Suppressor macrophage treated with lipopolysaccharide for 4 hours (primary cell): ENCODE results near the gene TNKS1BP1.
"Not testable (repeated sequence)": the region's sequence is repeated elsewhere in the genome, so short reads cannot be mapped to it uniquely, and the experiment has no call there.

Experiments used
- DNase-seq: peaks from one replicate; pipeline ENCODE4 v3.0.0-alpha.2; 2020

TNKS1BP1 gene

GRCh38 chr11:57287884-57288283 is 36.9 kb downstream of the TNKS1BP1 start:
- DNase-seq = no peak

DNA sequence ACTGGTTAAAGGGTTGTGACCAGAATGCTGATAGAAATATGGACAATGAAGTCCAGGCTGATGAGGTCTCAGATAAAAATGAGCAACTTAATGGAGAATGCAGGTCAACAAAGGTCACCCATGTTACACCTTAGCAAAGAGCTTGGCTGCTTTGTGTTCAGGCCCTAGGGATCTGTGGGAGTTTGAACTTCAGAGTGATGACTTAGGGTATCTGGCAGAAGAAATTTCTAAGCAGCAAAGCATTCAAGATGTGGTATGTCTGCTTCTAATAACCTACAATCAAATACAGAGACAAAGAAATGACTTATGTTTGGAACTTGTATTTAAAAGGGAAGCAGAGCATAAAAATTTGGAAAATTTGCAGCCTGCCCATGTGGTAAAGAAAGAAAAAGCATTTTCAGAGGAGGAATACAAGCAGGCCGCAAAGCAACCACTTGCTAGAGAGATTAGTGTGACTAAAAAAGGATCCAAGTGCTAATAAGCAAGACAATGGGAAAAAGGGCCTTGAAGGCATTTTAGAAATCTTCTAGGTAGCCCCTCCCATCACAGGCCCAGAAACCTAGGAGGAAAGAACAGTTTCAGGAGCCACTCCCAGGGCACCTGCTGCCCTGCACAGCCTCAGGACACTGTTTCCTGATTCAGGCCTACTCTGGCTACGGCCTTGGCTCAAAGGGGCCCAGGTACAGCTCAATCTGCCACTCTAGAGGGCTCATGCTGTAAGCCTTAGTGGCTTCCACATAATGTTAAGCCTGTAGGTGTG is 41.3 kb downstream of the TNKS1BP1 start:
- DNase-seq = no peak

GRCh38 chr11:57281546-57281945 is 43.2 kb downstream of the TNKS1BP1 start:
- DNase-seq = not testable (repeated sequence)

GRCh38 chr11:57279116-57279515 is 45.6 kb downstream of the TNKS1BP1 start:
- no peak for DNase-seq

DNA sequence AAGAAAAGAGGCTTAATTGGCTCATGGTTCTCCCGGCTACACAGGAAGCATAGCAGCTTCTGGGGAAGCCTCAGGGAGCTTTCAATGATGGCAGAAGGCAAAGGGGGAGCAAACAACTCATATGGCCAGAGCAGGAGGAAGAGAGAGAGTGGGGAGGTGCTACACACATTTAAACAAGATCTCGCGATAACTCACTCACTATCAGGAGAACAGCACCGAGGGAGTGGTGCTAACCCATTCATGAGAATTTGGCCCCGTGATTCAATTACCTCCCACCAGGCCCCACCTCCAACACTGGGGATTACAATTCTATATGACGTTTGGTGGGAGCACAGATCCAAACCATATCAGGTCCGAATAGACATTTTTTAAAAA is 46.0 kb downstream of the TNKS1BP1 start:
- no peak for DNase-seq

DNA sequence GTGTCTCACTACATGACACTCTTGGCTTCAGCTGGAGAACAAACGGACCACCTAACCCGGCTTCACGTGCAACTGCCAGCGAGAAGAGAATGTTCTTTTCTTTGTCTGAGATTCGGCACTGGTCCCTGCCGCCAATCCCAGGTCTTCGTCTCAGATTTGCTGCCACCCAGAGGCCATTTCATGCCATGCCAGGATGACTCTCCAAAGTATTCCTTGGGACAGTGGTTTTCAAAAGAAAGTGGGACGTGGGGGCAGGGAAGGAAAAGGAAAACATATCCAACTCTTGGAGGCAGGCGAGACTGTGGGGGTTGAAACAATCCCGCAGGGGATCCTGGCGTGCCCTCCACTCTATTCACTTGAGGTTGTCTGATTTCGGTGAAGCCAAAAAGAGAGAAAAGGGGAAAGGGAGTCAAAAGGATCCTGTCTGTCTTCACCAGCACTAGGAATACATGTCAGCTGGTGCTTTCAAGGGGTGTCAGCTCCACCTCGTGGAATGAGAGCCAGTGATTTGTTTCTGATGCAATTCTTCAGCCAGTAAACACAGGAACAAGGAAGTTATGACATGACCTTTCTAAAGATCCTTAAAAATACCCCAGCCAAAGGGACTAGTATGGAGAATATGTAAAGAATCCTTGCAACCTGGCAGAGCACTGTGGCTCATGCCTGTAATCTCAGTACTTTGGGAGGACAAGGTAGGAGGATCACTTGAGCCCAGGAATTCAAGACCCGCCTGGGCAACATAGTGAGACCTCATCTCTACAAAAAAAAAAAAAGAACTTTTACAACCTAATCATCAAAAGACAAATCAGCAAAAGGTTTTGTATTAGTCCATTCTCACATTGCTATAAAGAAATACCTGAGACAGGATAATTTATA is 46.7 kb downstream of the TNKS1BP1 start:
- peak; percentile 76 for DNase-seq

- peak; percentile 42 for DNase-seq
Observed at GRCh38 chr11:57276971-57277675, 47.6 kb downstream of the TNKS1BP1 start.

DNA sequence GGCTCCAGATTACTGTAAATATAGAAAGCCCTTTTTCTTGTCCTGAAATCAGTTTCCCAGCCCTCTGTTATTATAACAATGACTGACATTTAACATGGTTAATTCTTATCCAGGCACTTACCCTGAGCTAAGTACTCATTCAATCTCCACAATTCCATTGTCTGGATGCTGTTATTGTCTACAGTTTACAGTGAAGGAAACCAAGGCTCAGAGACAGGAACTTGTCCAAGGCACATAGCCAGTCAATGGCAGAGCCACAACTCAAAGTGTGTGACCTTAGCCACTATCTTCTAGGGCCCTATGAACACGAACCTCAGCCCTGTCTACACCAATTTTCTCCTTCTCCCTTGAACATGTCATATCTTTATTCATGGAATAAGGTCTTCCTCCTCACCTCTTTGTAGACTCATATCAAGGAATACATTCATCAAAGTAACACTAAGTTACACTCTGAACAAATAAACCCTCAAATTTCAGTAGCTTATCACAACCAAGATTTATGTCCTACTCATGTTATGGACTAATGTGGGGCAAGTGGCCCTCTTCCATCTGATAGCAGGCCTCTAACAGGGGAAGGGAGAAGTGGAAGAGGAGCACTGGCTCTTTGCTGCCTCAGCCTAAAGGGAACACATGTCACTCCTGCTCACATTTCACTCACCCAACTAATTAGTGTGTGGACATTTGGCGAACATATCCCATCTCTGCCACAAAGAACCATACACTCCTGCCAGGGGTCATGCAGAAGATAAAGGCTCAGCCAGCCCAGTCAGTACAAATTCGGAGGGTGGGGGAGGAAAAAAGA is 48.4 kb downstream of the TNKS1BP1 start:
- DNase-seq = no peak

- DNase-seq = no peak
Observed at GRCh38 chr11:57275582-57275981, 49.2 kb downstream of the TNKS1BP1 start.

DNA sequence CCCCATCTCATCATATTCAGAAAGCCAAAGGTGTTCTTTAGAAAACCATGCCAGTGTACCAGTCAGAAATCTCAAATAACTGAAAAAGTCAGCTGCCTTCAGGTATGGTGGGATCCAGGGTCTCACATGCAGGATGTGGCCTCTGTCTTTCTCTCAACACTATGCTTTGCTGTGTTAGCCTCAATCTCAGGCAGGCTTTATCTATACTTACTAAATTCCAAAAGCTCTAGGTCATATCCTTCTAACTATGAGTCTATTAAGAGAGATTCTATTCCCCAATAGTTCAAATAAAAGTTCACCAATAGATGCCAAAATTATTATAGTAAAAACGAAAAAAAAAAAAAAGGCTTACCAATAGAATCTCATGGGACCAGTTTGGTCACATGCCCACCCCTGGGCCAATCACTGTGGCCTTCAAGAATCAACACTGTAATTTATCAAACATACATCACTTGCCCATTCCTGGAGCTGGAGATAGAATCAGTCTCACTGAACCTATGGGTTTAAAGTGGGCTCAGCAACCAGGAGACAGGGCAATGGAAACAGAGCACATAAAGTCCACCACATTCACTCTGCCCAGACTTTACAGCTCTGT is 49.8 kb downstream of the TNKS1BP1 start:
- DNase-seq = no peak

DNA sequence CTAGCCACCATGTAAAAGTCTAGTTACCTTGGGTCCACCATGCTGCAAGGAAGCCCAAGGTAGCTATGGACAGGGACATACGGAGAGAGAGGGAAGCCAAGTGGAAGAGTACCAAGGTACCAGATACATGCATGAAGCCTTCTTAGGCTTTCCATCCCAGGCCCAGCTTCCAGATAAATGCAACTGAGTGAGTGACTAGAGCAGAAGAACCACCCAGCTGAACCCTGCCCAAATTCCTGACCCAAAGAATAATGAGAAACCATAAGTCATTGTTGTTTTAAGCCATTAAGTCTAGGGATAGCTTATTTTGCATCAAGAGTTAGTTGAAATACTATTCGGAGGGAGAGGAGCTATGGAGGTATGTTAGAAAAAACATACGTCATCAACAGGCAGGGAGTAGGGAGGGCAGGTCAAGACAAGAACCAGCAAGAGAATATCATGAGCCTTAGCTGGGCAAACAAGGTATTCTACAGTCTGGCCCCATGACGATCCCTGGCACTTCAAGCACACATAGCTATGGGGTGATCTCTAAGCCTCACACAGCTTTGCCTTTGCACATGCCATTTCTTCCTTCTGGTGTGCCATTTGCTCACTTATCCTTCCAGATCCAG is 51.2 kb downstream of the TNKS1BP1 start:
- no peak for DNase-seq

DNA sequence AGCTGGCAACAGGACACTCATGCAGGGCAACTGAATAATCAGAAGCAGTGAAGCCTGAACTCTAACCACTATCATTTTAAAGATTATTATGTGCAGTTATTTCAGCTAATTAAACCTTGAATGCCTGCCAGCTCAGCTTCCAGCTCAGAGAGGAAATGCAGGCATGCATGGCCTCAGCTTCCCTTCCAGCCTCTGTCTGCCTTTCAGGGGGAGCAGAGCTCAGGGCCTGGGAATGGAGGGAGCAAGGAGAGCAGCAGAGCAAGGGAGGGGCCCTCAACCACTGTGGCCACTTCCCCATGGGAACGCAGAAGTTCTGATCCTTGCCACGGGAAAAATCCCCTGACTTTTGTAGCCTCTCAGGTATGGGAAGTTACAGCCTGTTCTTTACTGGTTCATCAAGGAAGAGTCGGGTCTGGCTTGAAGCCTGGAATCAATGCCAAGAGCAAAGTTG is 55.2 kb downstream of the TNKS1BP1 start:
- DNase-seq = no peak

DNA sequence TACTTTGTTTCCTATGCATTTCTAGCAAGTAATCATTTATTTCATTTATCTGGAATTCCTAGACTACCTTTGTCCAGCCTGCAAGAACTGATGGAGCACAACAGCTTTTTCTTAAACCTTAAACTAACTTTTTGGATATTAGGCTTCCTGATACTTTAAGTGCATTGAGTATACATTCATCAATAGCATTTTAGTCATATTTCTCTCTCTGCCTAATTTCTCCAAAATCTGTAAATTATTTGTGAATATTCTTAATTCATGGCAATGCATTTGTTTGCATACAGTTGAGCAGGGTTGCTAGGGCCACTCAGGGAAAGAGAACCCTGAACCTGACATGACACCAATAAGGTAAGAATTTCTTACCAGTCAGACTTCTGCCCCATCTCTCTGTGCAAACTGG is 58.6 kb downstream of the TNKS1BP1 start:
- no peak for DNase-seq

GRCh38 chr11:57263351-57263750 is 61.4 kb downstream of the TNKS1BP1 start:
- DNase-seq = no peak

DNA sequence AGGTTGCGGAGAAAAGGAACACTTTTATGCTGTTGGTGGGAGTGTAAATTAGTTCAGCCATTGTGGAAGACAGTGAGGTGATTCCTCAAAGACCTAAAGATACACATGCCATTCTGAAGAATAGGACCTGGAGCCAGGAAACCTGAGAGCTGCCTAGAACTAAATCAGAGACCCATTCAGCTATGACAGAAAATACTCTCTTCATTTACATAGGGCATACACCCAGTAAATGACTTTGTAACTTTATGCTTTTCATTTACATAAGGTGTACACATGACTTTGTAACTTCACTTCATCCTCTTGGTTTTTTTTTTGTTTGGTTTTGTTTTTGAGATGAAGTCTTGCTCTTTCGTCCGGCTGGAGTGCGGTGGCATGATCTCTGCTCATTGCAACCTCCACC is 62.6 kb downstream of the TNKS1BP1 start:
- DNase-seq = no peak

- DNase-seq = no peak
Observed at GRCh38 chr11:57260937-57261783, 63.6 kb downstream of the TNKS1BP1 start.

DNA sequence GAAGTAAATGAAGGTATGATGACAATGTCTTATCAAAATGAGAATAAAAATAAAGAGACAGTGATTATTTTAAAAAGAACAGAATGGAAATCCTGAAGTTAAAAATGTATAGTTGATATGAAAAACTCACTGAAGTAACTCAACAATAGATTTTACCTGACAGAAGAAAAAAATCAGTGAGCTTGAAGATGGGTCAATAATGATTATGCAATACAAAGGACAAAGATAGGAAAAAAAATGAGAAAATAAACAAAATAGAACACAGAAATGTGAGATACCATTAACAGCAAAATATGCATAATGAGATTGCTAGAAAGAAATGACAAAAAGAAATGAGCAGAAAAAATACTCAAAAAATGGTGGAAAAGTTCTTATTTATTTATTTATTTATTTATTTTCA is 68.6 kb downstream of the TNKS1BP1 start:
- DNase-seq = no peak

DNA sequence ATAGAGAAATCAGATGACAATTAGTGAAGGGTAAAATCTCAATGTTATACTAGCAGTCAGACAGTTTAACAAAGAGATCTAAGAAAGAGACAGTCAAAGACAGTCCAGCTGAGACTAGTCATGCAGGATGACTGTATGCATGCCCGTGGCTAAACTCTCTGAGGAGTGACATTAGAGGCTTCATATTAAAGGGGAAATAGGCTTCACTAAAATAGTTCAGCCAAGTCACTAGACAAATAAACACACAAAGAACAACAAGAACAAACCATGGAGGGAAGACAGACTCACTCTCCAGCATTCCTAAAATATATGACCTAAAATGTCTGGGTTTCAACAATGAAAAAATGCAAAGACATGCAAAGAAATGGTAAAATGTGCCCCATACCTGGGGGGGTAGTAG is 69.1 kb downstream of the TNKS1BP1 start:
- DNase-seq = no peak

DNA sequence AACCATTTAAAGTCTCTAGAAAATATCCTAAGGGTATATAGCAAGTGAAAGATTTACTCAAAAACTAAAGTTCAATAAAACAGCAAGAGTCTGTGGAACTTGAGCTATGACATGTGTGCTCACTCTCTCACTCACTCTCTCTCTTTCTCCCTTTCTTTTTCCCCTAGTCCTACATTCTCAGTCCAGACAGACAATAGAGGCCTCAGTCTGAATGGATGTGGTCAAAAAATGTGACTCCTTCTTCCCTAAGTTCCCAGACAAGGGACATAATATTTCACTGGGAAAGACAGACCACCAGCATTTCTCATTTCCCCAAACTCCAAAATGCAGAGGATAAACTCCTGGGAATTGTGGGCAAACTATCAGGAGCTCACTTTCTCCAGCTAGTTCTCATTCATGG is 70.1 kb downstream of the TNKS1BP1 start:
- DNase-seq = no peak

DNA sequence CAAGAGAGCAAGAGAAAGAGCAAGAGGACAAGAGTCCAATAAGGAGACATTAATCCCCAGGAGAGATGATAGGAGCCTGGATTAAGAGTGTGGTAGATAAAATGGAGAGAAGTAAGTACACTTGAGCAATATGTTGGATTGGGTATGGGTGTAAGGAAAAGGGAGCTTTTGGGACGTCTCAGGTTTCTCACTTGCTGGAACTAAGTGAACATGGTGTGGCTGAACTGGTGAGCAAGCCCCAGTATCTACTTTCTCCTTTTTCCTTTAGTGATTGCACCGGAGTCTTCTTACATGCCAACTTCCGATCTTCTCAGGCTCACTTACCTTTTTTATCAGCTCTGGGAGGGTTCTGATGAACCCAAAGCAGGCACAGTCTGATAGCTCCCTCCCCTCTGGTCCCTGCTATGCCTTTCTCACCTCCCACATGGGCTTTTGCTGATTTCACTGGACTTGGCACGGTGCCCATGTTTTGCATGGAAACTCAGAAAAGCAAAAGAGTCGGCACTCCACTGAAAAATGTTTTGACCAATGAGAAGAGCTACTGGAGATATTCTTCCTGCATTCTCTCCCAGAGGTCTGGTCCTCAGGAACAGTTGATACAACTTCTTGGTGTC is 73.2 kb downstream of the TNKS1BP1 start:
- no peak for DNase-seq
